Panc1 (cell line): ENCODE results near the gene NHEJ1. TPM values are rescaled to one million over a fixed set of nuclear protein-coding genes. Genes with fewer than 3 reads are reported as not detected.

Experiments used
- ATAC-seq: fragments of 200-7000 bp; cut with Tn5 transposase; 2 replicates; pipeline ENCODE4 v1.9.1; 2020; ENCODE audit warnings: mild to moderate bottlenecking, moderate library complexity
- Bru-seq: library from RNA; stranded (reverse); fragments of 400-500 nt; gene quantifications from one replicate; lab custom pipeline; 2021; lab: Mats Ljungman, UMichigan
- BruChase-seq, 2 experiments: library from RNA; stranded (reverse); fragments of 400-500 nt; gene quantifications; one replicate each; lab custom pipeline; 2021; lab: Mats Ljungman, UMichigan
- BruUV-seq: library from RNA; stranded (reverse); fragments of 400-500 nt; replicated peaks from 2 replicates; lab custom pipeline; 2021; lab: Mats Ljungman, UMichigan
- CTCF ChIA-PET: fragments of 300-600 bp; sonication (Branson Sonifier 250); formaldehyde crosslinking; loops from one replicate; lab custom pipeline; 2022; ENCODE audit warnings: antibody characterized with exemption; lab: Charles Lee
- POLR2A ChIA-PET: fragments of 300-600 bp; sonication (Branson Sonifier 250); formaldehyde crosslinking; loops from one replicate; lab custom pipeline; 2022; ENCODE audit warnings: antibody characterized with exemption; lab: Charles Lee
- DNase-seq: peaks from one replicate; pipeline ENCODE4 v3.0.0-alpha.2; 2010; ENCODE audit warnings: low read depth, low spot score
- H3K27ac ChIP-seq: 2 replicates; pipeline ENCODE4 v1.5.1; 2011; ENCODE audit warnings: mild to moderate bottlenecking, low read length, inconsistent platforms
- H3K27me3 ChIP-seq: fragments of 200-500 bp; sonication (Bioruptor generic); 2 replicates; pipeline ENCODE4 v1.6.0; 2014; ENCODE audit warnings: low read length, inconsistent platforms; ENCODE audit not compliant: control insufficient read depth, insufficient read depth
- H3K36me3 ChIP-seq: fragments of 200-500 bp; sonication (Bioruptor generic); 2 replicates; pipeline ENCODE4 v1.5.1; 2014; ENCODE audit warnings: inconsistent platforms, mild to moderate bottlenecking, low read length, moderate library complexity; ENCODE audit not compliant: control insufficient read depth, insufficient read depth
- H3K4me1 ChIP-seq: 2 replicates; pipeline ENCODE4 v1.5.1; 2011; ENCODE audit warnings: inconsistent platforms, mild to moderate bottlenecking, low read length, moderate library complexity; ENCODE audit not compliant: control insufficient read depth, insufficient read depth
- H3K4me3 ChIP-seq, 2 experiments: 2 replicates each; pipeline ENCODE4 v1.5.1; 2011 to 2012; ENCODE audit warnings: low read depth in 2 of 2, low read length in 2 of 2, mild to moderate bottlenecking in 2 of 2, inconsistent platforms in 1 of 2, moderate library complexity in 1 of 2
- H3K9me3 ChIP-seq: fragments of 200-500 bp; sonication (Bioruptor generic); 2 replicates; pipeline ENCODE4 v1.5.1; 2014; ENCODE audit warnings: low read depth, mild to moderate bottlenecking, inconsistent platforms, low read length, moderate library complexity; ENCODE audit not compliant: control insufficient read depth, insufficient read depth
- CTCF ChIP-seq: fragments of 450-650 bp; IDR thresholded peaks from 2 replicates; pipeline ENCODE4 v1.5.1; 2017; ENCODE audit warnings: mild to moderate bottlenecking
- POLR2AphosphoS5 ChIP-seq: IDR thresholded peaks from 2 replicates; pipeline ENCODE4 v1.6.1; 2012; ENCODE audit warnings: mild to moderate bottlenecking, low read depth, low read length, moderate library complexity
- REST ChIP-seq, 2 experiments: IDR thresholded peaks; 2 replicates each; pipeline ENCODE4 v1.6.1; 2011 to 2012; ENCODE audit warnings: low read depth in 2 of 2, control low read depth in 1 of 2, low read length in 1 of 2, mild to moderate bottlenecking in 1 of 2, moderate library complexity in 1 of 2; ENCODE audit not compliant: insufficient read depth in 1 of 2
- SIN3A ChIP-seq: IDR thresholded peaks from 2 replicates; pipeline ENCODE4 v1.6.1; 2012; ENCODE audit warnings: low read depth, mild to moderate bottlenecking, low read length, moderate library complexity, borderline replicate concordance; ENCODE audit not compliant: insufficient read depth
- TCF7L2 ChIP-seq: IDR thresholded peaks from 2 replicates; pipeline ENCODE4 v1.6.1; 2011; ENCODE audit warnings: mild to moderate bottlenecking, low read depth, low read length, inconsistent platforms
- in situ Hi-C: cut with HindIII; loops from 2 replicates; pipeline ENCODE4 v1.10.0; 2016; ENCODE audit warnings: low sequenced_read_pairs, low pct_unique_long_range_greater_than_20kb
- intact Hi-C: fragments of 100-400 bp; cut with micrococcal nuclease; formaldehyde crosslinking; loops from one replicate; pipeline ENCODE4 v1.10.0; 2022; ENCODE audit not compliant: unreplicated experiment
- long read RNA-seq: library from polyadenylated mRNA; unstranded; transcript quantifications from one replicate; pipeline ENCODE4 v2.0.0, GENCODE V29; 2021; ENCODE audit not compliant: unreplicated experiment
- polyA plus RNA-seq: library from polyadenylated mRNA; unstranded; fragments of >200 nt; gene quantifications from one replicate; pipeline ENCODE4 v1.2.1, GENCODE V29; 2012; ENCODE audit warnings: missing spikeins; ENCODE audit not compliant: insufficient read length
- total RNA-seq: library from RNA; stranded (reverse); gene quantifications from one replicate; pipeline ENCODE4 v1.2.1, GENCODE V29; 2021; ENCODE audit not compliant: unreplicated experiment

Gene NHEJ1
- 18.2 TPM for total RNA-seq
- polyA plus RNA-seq: 17.4 TPM
- Bru-seq, nascent RNA: percentile 75 among the genes with signal in this experiment
- BruChase-seq, experiment 1, labeled RNA remaining after a 2-hour chase: percentile 93 among the genes with signal in this experiment
- BruChase-seq, experiment 2, labeled RNA remaining after a 6-hour chase: percentile 97 among the genes with signal in this experiment
- long read RNA-seq, transcript NHEJ1-201 (8 exons, 2,094 nt): major isoform, 17 of 32 reads
- long read RNA-seq, partial matches to known transcripts: 4 of 32 reads
- long read RNA-seq, other reads (novel, unspliced or antisense): 11 of 32 reads

GRCh38 chr2:219160186-219161017, at the start of gene NHEJ1:
Gene NHEJ1 (minus strand): TSS chr2:219160815. CDS start chr2:219158362, 2,453 bp downstream.
- CTCF ChIA-PET: no interaction called here
- peak within 1 kb of the TSS; percentile 61 to 77 for H3K4me3 ChIP-seq
- no TSS peak for BruUV-seq
- no peaks in the 10 kb centered on the region for H3K27me3 ChIP-seq
- TF ChIP-seq CTCF (peak; percentile 98), POLR2AphosphoS5 (peak; percentile 89), REST (IDR thresholded peaks at IDR 0.05; ENCODE audit: insufficient read depth in 1 of 2, low read depth in 2 of 2, low read length in 1 of 2) (peak in 1 of 2 experiments; percentile 11; a peak in 1 of 4 replicates), SIN3A (peak; percentile 71; the same call in 1 of the 2 replicates), TCF7L2 (no peak)
- in situ Hi-C loops: no loop called here
- DNase-seq: peak; percentile 75
- H3K4me1 ChIP-seq: peaks cover 5% of the 10 kb centered on the region
- intact Hi-C loops: loop anchor here (2.0 to 10.0 kb wide), 2 partner anchors 54 to 134 kb away; partner anchors contain the start of gene ABCB6
- no peaks in the 10 kb centered on the region for H3K9me3 ChIP-seq
- POLR2A ChIA-PET: no interaction called here
- ATAC-seq: peak; percentile 97
- peak within 1 kb of the TSS; percentile 84 for H3K27ac ChIP-seq
- H3K36me3 ChIP-seq: no peaks in the 10 kb centered on the region

GRCh38 chr2:219209236-219210195, 48.9 kb upstream of the NHEJ1 start:
- BruUV-seq: no TSS peak
- Histone ChIP-seq H3K27ac (no peak overlapping the region), H3K4me1 (peaks cover 16% of the 10 kb centered on the region), H3K27me3 (no peaks in the 10 kb centered on the region), H3K9me3 (no peaks in the 10 kb centered on the region), H3K36me3 (0 out of 2 replicates have a peak, but pooled peaks cover 2% of the 10 kb centered on the region), H3K4me3 (no peak overlapping the region)
- DNase-seq: no peak
- TF ChIP-seq SIN3A: no peak
- TF ChIP-seq POLR2AphosphoS5: no peak; the same call in 1 of the 2 replicates
- TF ChIP-seq TCF7L2: no peak
- TF ChIP-seq CTCF: no peak
- no peak for TF ChIP-seq REST (IDR thresholded peaks at IDR 0.05; ENCODE audit: insufficient read depth in 1 of 2, low read depth in 2 of 2, low read length in 1 of 2)
- in situ Hi-C loops (no loop called here), intact Hi-C loops (loop anchor here (10.0 kb wide), 1 partner anchor 45 kb away; the partner anchor contains the start of gene NHEJ1)
- POLR2A ChIA-PET: interaction anchor here (0.6 kb wide), 1 partner anchor 51 kb away, joined by 3 read pairs; no protein-coding TSS in a partner anchor
- CTCF ChIA-PET: no interaction called here
- no peak for ATAC-seq
